HFF-Myc (cell line): ENCODE results near the gene TANC1.

ENCODE experiments used
- DNase-seq: peaks from one replicate; pipeline ENCODE4 v3.0.0-alpha.2; 2011; ENCODE audit warnings: low read depth; ENCODE audit errors: extremely low read depth
- H3K4me3 ChIP-seq: replicated peaks from 2 replicates; pipeline ENCODE4 v1.5.1; 2011; ENCODE audit warnings: low read depth, mild to moderate bottlenecking, control low read depth, low read length
- CTCF ChIP-seq: IDR thresholded peaks from 2 replicates; pipeline ENCODE4 v1.5.1; 2012; ENCODE audit warnings: mild to moderate bottlenecking, low read depth, low read length, control low read depth; ENCODE audit errors: missing control alignments

Gene TANC1

GRCh38 chr2:158998551-158999248, 30.3 kb downstream of the TANC1 start:
- no peak overlapping the region for H3K4me3 ChIP-seq
- no peak for DNase-seq
- TF ChIP-seq CTCF = no peak

- no peak for DNase-seq
- H3K4me3 ChIP-seq = no peak overlapping the region
- TF ChIP-seq CTCF = no peak
Measured at GRCh38 chr2:158999458-158999857, 31.0 kb downstream of the TANC1 start.

- H3K4me3 ChIP-seq = no peak overlapping the region
- DNase-seq = no peak
- TF ChIP-seq CTCF = no peak
Measured at GRCh38 chr2:159000072-159000471, 31.6 kb downstream of the TANC1 start.

- no peak for DNase-seq
- TF ChIP-seq CTCF = no peak
- H3K4me3 ChIP-seq = no peak overlapping the region
Measured at GRCh38 chr2:159002462-159003111, 34.1 kb downstream of the TANC1 start.

GRCh38 chr2:159003555-159003954, 35.1 kb downstream of the TANC1 start:
- no peak overlapping the region for H3K4me3 ChIP-seq
- TF ChIP-seq CTCF = no peak

GRCh38 chr2:159004849-159005248, 36.4 kb downstream of the TANC1 start:
- no peak overlapping the region for H3K4me3 ChIP-seq
- no peak for DNase-seq
- no peak for TF ChIP-seq CTCF

More at GRCh38 chr2:159003555-159003954, 35.1 kb downstream of the TANC1 start:
- no peak for DNase-seq

- H3K4me3 ChIP-seq = no peak overlapping the region
- no peak for DNase-seq
- TF ChIP-seq CTCF = no peak
Measured at GRCh38 chr2:159009940-159010339, 41.5 kb downstream of the TANC1 start.
